ENCODE results near the gene ANO2.

ANO2 gene

GRCh38 chr12:5589054-5589453, 356.0 kb downstream of the ANO2 start:
- Histone ChIP-seq H3K36me3 (replicated peaks; ENCODE audit: low read depth, low read length) (no peaks in the 10 kb centered on the region), H2AFZ (ENCODE audit: low read depth, low read length) (no peak overlapping the region), H3K4me2 (ENCODE audit: low read length) (no peak overlapping the region), H3K9ac (ENCODE audit: low read length) (no peak overlapping the region), H3K4me3 (ENCODE audit: low read length) (no peak overlapping the region), H3K9me3 (ENCODE audit: insufficient read depth, low read length) (no peaks in the 10 kb centered on the region), H3K79me2 (ENCODE audit: low read length) (no peaks in the 10 kb centered on the region), H3K27ac (ENCODE audit: low read length) (no peak overlapping the region), H4K20me1 (ENCODE audit: insufficient read depth, low read length) (no peaks in the 10 kb centered on the region), H3K27me3 (ENCODE audit: low read depth, low read length) (peaks cover 14% of the 10 kb centered on the region; the same call in 1 of the 2 replicates), H3K4me1 (ENCODE audit: low read length) (no peaks in the 10 kb centered on the region)
- TF ChIP-seq EZH2phosphoT487 (IDR thresholded peaks at IDR 0.05; ENCODE audit: low read depth): no peak
- TF ChIP-seq, protein P1, sequence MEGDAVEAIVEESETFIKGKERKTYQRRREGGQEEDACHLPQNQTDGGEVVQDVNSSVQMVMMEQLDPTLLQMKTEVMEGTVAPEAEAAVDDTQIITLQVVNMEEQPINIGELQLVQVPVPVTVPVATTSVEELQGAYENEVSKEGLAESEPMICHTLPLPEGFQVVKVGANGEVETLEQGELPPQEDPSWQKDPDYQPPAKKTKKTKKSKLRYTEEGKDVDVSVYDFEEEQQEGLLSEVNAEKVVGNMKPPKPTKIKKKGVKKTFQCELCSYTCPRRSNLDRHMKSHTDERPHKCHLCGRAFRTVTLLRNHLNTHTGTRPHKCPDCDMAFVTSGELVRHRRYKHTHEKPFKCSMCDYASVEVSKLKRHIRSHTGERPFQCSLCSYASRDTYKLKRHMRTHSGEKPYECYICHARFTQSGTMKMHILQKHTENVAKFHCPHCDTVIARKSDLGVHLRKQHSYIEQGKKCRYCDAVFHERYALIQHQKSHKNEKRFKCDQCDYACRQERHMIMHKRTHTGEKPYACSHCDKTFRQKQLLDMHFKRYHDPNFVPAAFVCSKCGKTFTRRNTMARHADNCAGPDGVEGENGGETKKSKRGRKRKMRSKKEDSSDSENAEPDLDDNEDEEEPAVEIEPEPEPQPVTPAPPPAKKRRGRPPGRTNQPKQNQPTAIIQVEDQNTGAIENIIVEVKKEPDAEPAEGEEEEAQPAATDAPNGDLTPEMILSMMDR (IDR thresholded peaks at IDR 0.05; ENCODE audit: low read depth, low read length): no peak

GRCh38 chr12:5588591-5588990, 356.5 kb downstream of the ANO2 start:
- Histone ChIP-seq H3K9ac (ENCODE audit: low read length) (no peak overlapping the region), H3K4me2 (ENCODE audit: low read length) (no peak overlapping the region)
- TF ChIP-seq EZH2phosphoT487 (IDR thresholded peaks at IDR 0.05; ENCODE audit: low read depth): no peak
- TF ChIP-seq, protein P1 (IDR thresholded peaks at IDR 0.05; ENCODE audit: low read depth, low read length): no peak

GRCh38 chr12:5588176-5588575, 356.9 kb downstream of the ANO2 start:
- no peaks in the 10 kb centered on the region for H3K79me2 ChIP-seq (ENCODE audit: low read length)
- H3K4me1 ChIP-seq (ENCODE audit: low read length): no peaks in the 10 kb centered on the region
- H2AFZ ChIP-seq (ENCODE audit: low read depth, low read length): no peak overlapping the region
- no peaks in the 10 kb centered on the region for H4K20me1 ChIP-seq (ENCODE audit: insufficient read depth, low read length)
- TF ChIP-seq, protein P1 (IDR thresholded peaks at IDR 0.05; ENCODE audit: low read depth, low read length): no peak
- TF ChIP-seq EZH2phosphoT487 (IDR thresholded peaks at IDR 0.05; ENCODE audit: low read depth): no peak
- no peaks in the 10 kb centered on the region for H3K9me3 ChIP-seq (ENCODE audit: insufficient read depth, low read length)
- H3K9ac ChIP-seq (ENCODE audit: low read length): no peak overlapping the region
- H3K27me3 ChIP-seq (ENCODE audit: low read depth, low read length): peaks cover 14% of the 10 kb centered on the region; the same call in 1 of the 2 replicates
- H3K4me2 ChIP-seq (ENCODE audit: low read length): no peak overlapping the region
- H3K36me3 ChIP-seq (replicated peaks; ENCODE audit: low read depth, low read length): no peaks in the 10 kb centered on the region
- H3K27ac ChIP-seq (ENCODE audit: low read length): no peak overlapping the region
- no peak overlapping the region for H3K4me3 ChIP-seq (ENCODE audit: low read length)

More at GRCh38 chr12:5588591-5588990, 356.5 kb downstream of the ANO2 start:
- Histone ChIP-seq H3K79me2 (ENCODE audit: low read length) (no peaks in the 10 kb centered on the region), H3K27me3 (ENCODE audit: low read depth, low read length) (peaks cover 14% of the 10 kb centered on the region; the same call in 1 of the 2 replicates), H2AFZ (ENCODE audit: low read depth, low read length) (no peak overlapping the region), H3K27ac (ENCODE audit: low read length) (no peak overlapping the region), H3K36me3 (replicated peaks; ENCODE audit: low read depth, low read length) (no peaks in the 10 kb centered on the region), H4K20me1 (ENCODE audit: insufficient read depth, low read length) (no peaks in the 10 kb centered on the region), H3K9me3 (ENCODE audit: insufficient read depth, low read length) (no peaks in the 10 kb centered on the region), H3K4me3 (ENCODE audit: low read length) (no peak overlapping the region), H3K4me1 (ENCODE audit: low read length) (no peaks in the 10 kb centered on the region)

- no peaks in the 10 kb centered on the region for H3K9me3 ChIP-seq (ENCODE audit: insufficient read depth, low read length)
- no peak for TF ChIP-seq EZH2phosphoT487 (IDR thresholded peaks at IDR 0.05; ENCODE audit: low read depth)
- TF ChIP-seq, protein P1 (IDR thresholded peaks at IDR 0.05; ENCODE audit: low read depth, low read length): no peak
- H3K79me2 ChIP-seq (ENCODE audit: low read length): no peaks in the 10 kb centered on the region
- H3K4me3 ChIP-seq (ENCODE audit: low read length): no peak overlapping the region
- no peaks in the 10 kb centered on the region for H3K4me1 ChIP-seq (ENCODE audit: low read length)
- no peak overlapping the region for H3K9ac ChIP-seq (ENCODE audit: low read length)
- H2AFZ ChIP-seq (ENCODE audit: low read depth, low read length): no peak overlapping the region
- no peaks in the 10 kb centered on the region for H4K20me1 ChIP-seq (ENCODE audit: insufficient read depth, low read length)
- no peak overlapping the region for H3K4me2 ChIP-seq (ENCODE audit: low read length)
- peaks cover 13% of the 10 kb centered on the region; the same call in 1 of the 2 replicates for H3K27me3 ChIP-seq (ENCODE audit: low read depth, low read length)
- no peak overlapping the region for H3K27ac ChIP-seq (ENCODE audit: low read length)
- no peaks in the 10 kb centered on the region for H3K36me3 ChIP-seq (replicated peaks; ENCODE audit: low read depth, low read length)
Observed at GRCh38 chr12:5587711-5588121, 357.3 kb downstream of the ANO2 start.
